Mammary epithelial cell (primary cell): Measurements from ENCODE around the gene STX5.

Source experiments
- CTCF ChIP-seq, 2 donors: IDR thresholded peaks in 1 of 2; conservative IDR thresholded peaks in 1 of 2; 2 replicates each; pipeline ENCODE4 v1.5.1; 2011 to 2012; ENCODE audit warnings: inconsistent platforms in 2 of 2, low read length in 2 of 2, mild to moderate bottlenecking in 2 of 2, control low read depth in 1 of 2, low read depth in 1 of 2; ENCODE audit not compliant: insufficient read depth in 1 of 2; ENCODE audit errors: extremely low read depth in 1 of 2
- EZH2 ChIP-seq: IDR thresholded peaks from 2 replicates; pipeline ENCODE4 v1.6.1; 2012; ENCODE audit warnings: low read length, inconsistent platforms, borderline replicate concordance

DNA sequence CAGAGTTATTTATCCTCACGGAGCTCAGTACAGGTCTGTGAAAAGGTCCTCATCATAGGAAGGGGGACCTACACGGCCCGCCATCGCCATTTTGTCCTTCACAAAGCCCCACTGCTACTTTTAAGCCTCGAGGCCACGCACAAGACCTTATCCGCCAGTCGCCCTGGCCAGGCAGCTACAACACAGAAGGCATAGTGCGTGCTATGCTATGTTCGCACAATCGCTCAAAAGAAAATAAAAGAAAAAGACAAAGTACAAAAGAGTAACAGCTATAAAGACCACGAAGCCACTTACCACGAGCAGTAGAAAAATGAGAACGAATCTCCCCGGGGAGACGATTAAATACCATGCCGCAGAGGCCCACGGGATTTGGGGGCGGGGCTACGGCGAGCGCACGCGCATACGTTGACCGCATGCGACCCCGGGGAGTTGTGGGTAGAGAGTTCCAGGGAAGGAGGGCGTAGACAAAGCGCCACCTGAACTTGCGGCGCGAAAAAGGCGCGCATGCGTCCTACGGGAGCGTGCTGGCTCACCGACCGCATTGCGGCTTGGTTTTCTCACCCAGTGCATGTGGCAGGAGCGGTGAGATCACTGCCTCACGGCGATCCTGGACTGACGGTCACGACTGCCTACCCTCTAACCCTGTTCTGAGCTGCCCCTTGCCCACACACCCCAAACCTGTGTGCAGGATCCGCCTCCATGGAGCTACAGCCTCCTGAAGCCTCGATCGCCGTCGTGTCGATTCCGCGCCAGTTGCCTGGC lies 23.9 kb upstream of the STX5 start:
- TF ChIP-seq CTCF (conservative IDR thresholded peaks at IDR 0.05 in 1 of 2, IDR thresholded peaks at IDR 0.05 in 1 of 2; ENCODE audit: extremely low read depth in 1 of 2, insufficient read depth in 1 of 2, low read depth in 1 of 2, low read length in 2 of 2) = no peak
- TF ChIP-seq EZH2 = no peak
